Transverse colon (tissue), 4 donors: ENCODE data around the gene POLE. TPM values are rescaled to one million over a fixed set of nuclear protein-coding genes. Genes with fewer than 3 reads are reported as not detected.
A peak's percentile ranks its signal among the peaks of the same experiment; 100 is the strongest.

Source experiments
- DNase-seq: peaks from one replicate; pipeline ENCODE4 v3.0.0-alpha.2; 2019
- H3K27ac ChIP-seq, 4 donors: fragments of 200-600 bp; sonication (generic); 2 replicates each; pipeline ENCODE4 v1.5.1; 2016 to 2018; ENCODE audit warnings: inconsistent platforms in 4 of 4
- H3K27me3 ChIP-seq: fragments of 200-600 bp; sonication (generic); 2 replicates; pipeline ENCODE4 v1.5.1; 2017; ENCODE audit warnings: inconsistent platforms
- H3K36me3 ChIP-seq, 4 donors: fragments of 200-600 bp; sonication (generic); 2 replicates each; pipeline ENCODE4 v1.5.1; 2017 to 2019; ENCODE audit warnings: inconsistent platforms in 4 of 4
- H3K4me1 ChIP-seq, 4 donors: fragments of 200-600 bp; sonication (generic); 2 replicates each; pipeline ENCODE4 v1.5.1; 2017 to 2020; ENCODE audit warnings: inconsistent platforms in 4 of 4
- H3K4me3 ChIP-seq, 4 donors: fragments of 200-600 bp; sonication (generic); 1 replicate in 1 of 4; 2 replicates in 3 of 4; pipeline versions ENCODE4 v1.5.1 to v1.6.1; 2017 to 2019; ENCODE audit warnings: inconsistent platforms in 4 of 4
- H3K9me3 ChIP-seq, 2 donors: fragments of 200-600 bp; sonication (generic); 2 replicates each; pipeline ENCODE4 v1.5.1; 2017 to 2019; ENCODE audit warnings: inconsistent platforms in 2 of 2
- CTCF ChIP-seq, 5 experiments: fragments of 200-600 bp in 3 of 5; fragments of 450-650 bp in 2 of 5; sonication (generic) in 3 of 5; IDR thresholded peaks; 1 replicate in 2 of 5; 2 replicates in 3 of 5; pipeline ENCODE4 v1.5.1; 2016 to 2017; ENCODE audit warnings: antibody characterized with exemption in 5 of 5, inconsistent platforms in 3 of 5, mild to moderate bottlenecking in 2 of 5, moderate library complexity in 1 of 5
- EP300 ChIP-seq: sonication (generic); formaldehyde crosslinking; IDR thresholded peaks from one replicate; pipeline ENCODE4 v1.6.1; 2017; ENCODE audit warnings: antibody characterized with exemption, low read depth
- POLR2A ChIP-seq: fragments of 450-650 bp; IDR thresholded peaks from one replicate; pipeline ENCODE4 v1.6.1; 2016; ENCODE audit warnings: antibody characterized with exemption, mild to moderate bottlenecking, moderate library complexity
- POLR2AphosphoS5 ChIP-seq, 3 donors: sonication (generic); formaldehyde crosslinking; IDR thresholded peaks; one replicate each; pipeline ENCODE4 v1.6.1; 2016; ENCODE audit warnings: antibody characterized with exemption in 3 of 3
- WGBS, 2 donors: methylation state at CpG; one replicate each; pipeline ENCODE4 v1.1.5; 2018; ENCODE audit warnings: low coverage in 1 of 2; 5-methylcytosine and 5-hydroxymethylcytosine counted together
- in situ Hi-C, 4 donors: fragments of 200-750 bp; cut with MboI; loops; one replicate each; pipeline versions ENCODE4 v1.15.0 to v1.15.1; 2017; ENCODE audit warnings: low sequenced_read_pairs in 3 of 4, low pct_ligation_motif_present in 1 of 4, low pct_unique_long_range_greater_than_20kb in 1 of 4
- intact Hi-C: fragments of 100-400 bp; cut with DNase I; formaldehyde crosslinking; loops from one replicate; pipeline ENCODE4 v1.15.1; 2023; ENCODE audit warnings: low total_unique reads
- total RNA-seq, 4 donors: library from RNA; depleted of rRNA; stranded (reverse); fragments of >200 nt; gene quantifications; one replicate each; pipeline ENCODE4 v1.1.0, GENCODE V29; 2016

POLE gene
- total RNA-seq, 4 donors from 2014 or later = 57.0 to 204 (median 74.1) TPM

GRCh38 chr12:132618683-132619043 is 68.5 kb downstream of the POLE start, which contains the start of gene P2RX2:
Gene P2RX2 (plus strand): TSS chr12:132618776. CDS start chr12:132618817, 41 bp downstream.
- 2% methylated on average over 29 of the region's 49 CpGs; no CpG with 5 or more reads in 1 of the 2 donors for WGBS, 2 donors
- TF ChIP-seq POLR2A (no peak), CTCF (IDR thresholded peaks at IDR 0.05) (no peak)
- H3K27ac ChIP-seq = no peak within 1 kb of the TSS
- peaks cover 61% of the 10 kb centered on the region for H3K27me3 ChIP-seq
- H3K9me3 ChIP-seq = peaks cover 7 to 12% of the 10 kb centered on the region in 2 donors
- no peak for DNase-seq
- intact Hi-C loops (no loop called here), in situ Hi-C loops (loop anchor here (10.0 to 25.0 kb wide), 2 partner anchors 194 to 206 kb away; no protein-coding TSS in a partner anchor)
- peaks cover 0 to 22% (median 14%) of the 10 kb centered on the region in 4 donors for H3K4me1 ChIP-seq
- no peaks in the 10 kb centered on the region for H3K36me3 ChIP-seq
- H3K4me3 ChIP-seq = peak within 1 kb of the TSS in 2 of 4 donors; percentile 28 to 36

GRCh38 chr12:132617822-132618682 is 69.1 kb downstream of the POLE start:
- in situ Hi-C loops (loop anchor here (10.0 to 25.0 kb wide), 2 partner anchors 193 to 206 kb away; no protein-coding TSS in a partner anchor), intact Hi-C loops (no loop called here)
- no peak for TF ChIP-seq POLR2AphosphoS5 (IDR thresholded peaks at IDR 0.05)
- TF ChIP-seq EP300 = no peak
- TF ChIP-seq POLR2A = no peak
- no peak for TF ChIP-seq CTCF (IDR thresholded peaks at IDR 0.05)
- Histone ChIP-seq H3K27ac (no peak overlapping the region), H3K36me3 (no peaks in the 10 kb centered on the region), H3K27me3 (peaks cover 61% of the 10 kb centered on the region), H3K4me1 (peaks cover 0 to 20% (median 14%) of the 10 kb centered on the region in 4 donors), H3K4me3 (peak overlapping the region in 2 of 4 donors; percentile 28 to 36), H3K9me3 (peaks cover 7 to 12% of the 10 kb centered on the region in 2 donors)
- no peak for DNase-seq
- WGBS, 2 donors = 13 to 16% methylated on average over 20 to 39 of the region's 51 CpGs

GRCh38 chr12:132617135-132617701 is 69.9 kb downstream of the POLE start:
- Histone ChIP-seq H3K4me1 (peaks cover 0 to 12% (median 7%) of the 10 kb centered on the region in 4 donors), H3K4me3 (no peak overlapping the region), H3K27me3 (peaks cover 63% of the 10 kb centered on the region), H3K27ac (no peak overlapping the region), H3K36me3 (no peaks in the 10 kb centered on the region), H3K9me3 (peaks cover 7 to 12% of the 10 kb centered on the region in 2 donors)
- TF ChIP-seq EP300 (no peak), POLR2AphosphoS5 (IDR thresholded peaks at IDR 0.05) (no peak), POLR2A (no peak), CTCF (IDR thresholded peaks at IDR 0.05) (no peak)
- WGBS, 2 donors = 80 to 81% methylated on average over 1 to 4 of the region's 4 CpGs
- no peak for DNase-seq
- in situ Hi-C loops = loop anchor here (10.0 to 25.0 kb wide), 2 partner anchors 192 to 205 kb away; no protein-coding TSS in a partner anchor
- intact Hi-C loops = no loop called here

- Histone ChIP-seq H3K9me3 (peaks cover 7 to 12% of the 10 kb centered on the region in 2 donors), H3K27ac (no peak overlapping the region), H3K36me3 (no peaks in the 10 kb centered on the region), H3K4me3 (no peak overlapping the region), H3K4me1 (peaks cover 0 to 10% (median 5%) of the 10 kb centered on the region in 4 donors), H3K27me3 (peaks cover 71% of the 10 kb centered on the region)
- DNase-seq = no peak
- WGBS, 2 donors = 77 to 83% methylated on average over 4 to 16 of the region's 16 CpGs
- intact Hi-C loops = no loop called here
- in situ Hi-C loops = loop anchor here (10.0 to 25.0 kb wide), 2 partner anchors 191 to 203 kb away; no protein-coding TSS in a partner anchor
- TF ChIP-seq POLR2A (no peak), POLR2AphosphoS5 (IDR thresholded peaks at IDR 0.05) (no peak), CTCF (IDR thresholded peaks at IDR 0.05) (no peak), EP300 (no peak)
Measured at GRCh38 chr12:132615579-132616038, 71.5 kb downstream of the POLE start.
